Hepatocyte (in vitro differentiated cells): Measurements from ENCODE around the gene NF2.

ENCODE experiments used
- CTCF ChIP-seq: fragments of 200-600 bp; sonication (generic); IDR thresholded peaks from 2 replicates; pipeline ENCODE4 v1.5.1; 2016; ENCODE audit warnings: antibody characterized with exemption, mild to moderate bottlenecking; ENCODE audit not compliant: poor library complexity
- EZH2 ChIP-seq: fragments of 200-600 bp; sonication (generic); IDR thresholded peaks from 2 replicates; pipeline ENCODE4 v1.6.1; 2016; ENCODE audit warnings: antibody characterized with exemption, mild to moderate bottlenecking, borderline replicate concordance
- EZH2phosphoT487 ChIP-seq: fragments of 200-600 bp; sonication (generic); IDR thresholded peaks from one replicate; pipeline ENCODE4 v1.6.1; 2018; ENCODE audit warnings: antibody characterized with exemption, mild to moderate bottlenecking, low read depth, moderate library complexity; ENCODE audit not compliant: unreplicated experiment, severe bottlenecking

- TF ChIP-seq CTCF (no peak), EZH2phosphoT487 (no peak), EZH2 (no peak)
Observed at GRCh38 chr22:29703569-29704195, 100.2 kb downstream of the NF2 start.
